Keratinocyte (primary cell): Measurements from ENCODE around the gene ITPK1. TPM values are rescaled to one million over a fixed set of nuclear protein-coding genes. Genes with fewer than 3 reads are reported as not detected.

Experiments
- DNase-seq: peaks from one replicate; pipeline ENCODE4 v3.0.0-alpha.2; 2011; ENCODE audit warnings: low read depth, missing footprints, low spot score
- FAIRE-seq: peaks from 2 replicates; lab custom pipeline; 2011; peaks lifted over from hg19 to GRCh38; lab: Jason Lieb, UNC
- H2AFZ ChIP-seq: 2 replicates; pipeline ENCODE4 v1.6.0; 2012; ENCODE audit warnings: low read length, control low read depth, inconsistent platforms; ENCODE audit not compliant: control insufficient read depth
- H3K27ac ChIP-seq: 2 replicates; pipeline ENCODE4 v1.5.1; 2011; ENCODE audit warnings: low read length; ENCODE audit not compliant: control insufficient read depth, insufficient read depth
- H3K27me3 ChIP-seq: 3 replicates; pipeline ENCODE4 v1.6.0; 2011; ENCODE audit warnings: low read length; ENCODE audit not compliant: control insufficient read depth, insufficient read depth; ENCODE audit errors: extremely low read depth
- H3K36me3 ChIP-seq, 2 experiments: 2 replicates in 1 of 2; 3 replicates in 1 of 2; pipeline ENCODE4 v1.5.1; 2011; ENCODE audit warnings: low read length in 2 of 2, mild to moderate bottlenecking in 1 of 2; ENCODE audit not compliant: control insufficient read depth in 2 of 2, insufficient read depth in 2 of 2; ENCODE audit errors: extremely low read depth in 1 of 2
- H3K4me1 ChIP-seq: 3 replicates; pipeline ENCODE4 v1.5.1; 2011; ENCODE audit warnings: low read length; ENCODE audit not compliant: control insufficient read depth, insufficient read depth; ENCODE audit errors: extremely low read depth
- H3K4me2 ChIP-seq: 3 replicates; pipeline ENCODE4 v1.6.0; 2011; ENCODE audit warnings: low read depth, low read length; ENCODE audit not compliant: control insufficient read depth, insufficient read depth; ENCODE audit errors: extremely low read depth
- H3K4me3 ChIP-seq, 3 experiments: fragments of 200-600 bp in 1 of 3; sonication (generic) in 1 of 3; 2 replicates in 2 of 3; 3 replicates in 1 of 3; pipeline ENCODE4 v1.5.1; 2011 to 2016; ENCODE audit warnings: low read length in 3 of 3, mild to moderate bottlenecking in 3 of 3, control low read depth in 2 of 3, inconsistent platforms in 1 of 3, low read depth in 1 of 3, mixed read lengths in 1 of 3, mixed run types in 1 of 3, moderate library complexity in 1 of 3; ENCODE audit not compliant: control insufficient read depth in 2 of 3, insufficient read depth in 2 of 3; ENCODE audit errors: extremely low read depth in 1 of 3
- H3K79me2 ChIP-seq: 2 replicates; pipeline ENCODE4 v1.6.0; 2012; ENCODE audit warnings: low read length; ENCODE audit not compliant: control insufficient read depth, insufficient read depth
- H3K9ac ChIP-seq: 3 replicates; pipeline ENCODE4 v1.6.0; 2011; ENCODE audit warnings: low read length; ENCODE audit not compliant: control insufficient read depth, insufficient read depth; ENCODE audit errors: extremely low read depth
- H3K9me1 ChIP-seq: 3 replicates; pipeline ENCODE4 v1.6.0; 2011; ENCODE audit warnings: low read length; ENCODE audit not compliant: control insufficient read depth, insufficient read depth; ENCODE audit errors: extremely low read depth
- H3K9me3 ChIP-seq: 2 replicates; pipeline ENCODE4 v1.5.1; 2012; ENCODE audit warnings: low read depth, low read length; ENCODE audit not compliant: control insufficient read depth
- H4K20me1 ChIP-seq: 3 replicates; pipeline ENCODE4 v1.6.0; 2011; ENCODE audit warnings: low read length; ENCODE audit not compliant: control insufficient read depth, insufficient read depth; ENCODE audit errors: extremely low read depth
- EZH2 ChIP-seq: IDR thresholded peaks from one replicate; pipeline ENCODE4 v1.6.1; 2012; ENCODE audit warnings: inconsistent platforms, mild to moderate bottlenecking, low read length, moderate library complexity
- dilution Hi-C: fragments of 300-500 bp; cut with MboI; formaldehyde crosslinking; loops from one replicate; pipeline ENCODE4 v1.7.0; 2020; ENCODE audit warnings: low sequenced_read_pairs; ENCODE audit not compliant: extremely low pct_ligation_motif_present
- polyA plus RNA-seq, 5 experiments: library from polyadenylated mRNA; depleted of rRNA in 3 of 5; stranded (reverse) in 3 of 5; stranded (forward) in 1 of 5; unstranded in 1 of 5; fragments of >200 nt; gene quantifications; 1 replicate in 1 of 5; 2 replicates in 3 of 5; 3 replicates in 1 of 5; pipeline versions ENCODE4 v1.2.1 to v1.2.3, GENCODE V29; 2011 to 2012; ENCODE audit warnings: missing spikeins in 2 of 5, low read depth in 1 of 5, low replicate concordance in 1 of 5
- TF ChIP-seq, protein P1 (sequence below), 3 experiments: IDR thresholded peaks in 1 of 3; conservative IDR thresholded peaks in 1 of 3; optimal IDR thresholded peaks in 1 of 3; 2 replicates in 2 of 3; 3 replicates in 1 of 3; pipeline versions ENCODE3 to v1.5.1; 2011; ENCODE audit warnings: low read length in 3 of 3, mild to moderate bottlenecking in 3 of 3, moderate library complexity in 2 of 3, control low read depth in 1 of 3, inconsistent platforms in 1 of 3; ENCODE audit not compliant: insufficient read depth in 2 of 3; ENCODE audit errors: extremely low read depth in 1 of 3

ITPK1 gene
- polyA plus RNA-seq, 1 donor (not counting 4 experiments of a cell fraction or from before 2014, with no cell fraction given) = 67.8 TPM

DNA sequence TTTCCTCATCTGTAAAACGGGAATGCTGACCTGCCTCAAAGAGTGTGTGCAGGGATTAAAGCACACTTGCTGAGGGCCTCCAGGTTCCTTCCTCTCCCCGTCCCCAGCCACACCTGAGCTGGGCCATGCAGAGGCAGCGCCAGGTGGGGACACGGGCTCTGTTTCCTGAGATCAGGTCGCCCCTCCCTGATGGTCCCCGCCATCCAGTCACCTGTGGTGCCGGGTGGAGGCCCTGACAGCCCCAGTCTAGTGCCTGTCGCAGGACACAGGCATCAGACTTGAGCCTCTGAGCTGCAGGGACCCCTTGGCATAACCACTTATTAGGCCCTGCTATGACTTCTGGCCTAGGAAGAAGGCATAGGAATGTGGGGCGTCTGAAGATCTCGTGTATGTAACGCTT lies 180.3 kb downstream of the ITPK1 start:
- dilution Hi-C loops = no loop called here
- no peak for FAIRE-seq

GRCh38 chr14:92934196-92935085 lies 181.3 kb downstream of the ITPK1 start:
- dilution Hi-C loops = loop anchor here (5.0 kb wide), 1 partner anchor 42 kb away; no protein-coding TSS in a partner anchor
- FAIRE-seq = no peak
- TF ChIP-seq EZH2 = no peak
- TF ChIP-seq, protein P1, sequence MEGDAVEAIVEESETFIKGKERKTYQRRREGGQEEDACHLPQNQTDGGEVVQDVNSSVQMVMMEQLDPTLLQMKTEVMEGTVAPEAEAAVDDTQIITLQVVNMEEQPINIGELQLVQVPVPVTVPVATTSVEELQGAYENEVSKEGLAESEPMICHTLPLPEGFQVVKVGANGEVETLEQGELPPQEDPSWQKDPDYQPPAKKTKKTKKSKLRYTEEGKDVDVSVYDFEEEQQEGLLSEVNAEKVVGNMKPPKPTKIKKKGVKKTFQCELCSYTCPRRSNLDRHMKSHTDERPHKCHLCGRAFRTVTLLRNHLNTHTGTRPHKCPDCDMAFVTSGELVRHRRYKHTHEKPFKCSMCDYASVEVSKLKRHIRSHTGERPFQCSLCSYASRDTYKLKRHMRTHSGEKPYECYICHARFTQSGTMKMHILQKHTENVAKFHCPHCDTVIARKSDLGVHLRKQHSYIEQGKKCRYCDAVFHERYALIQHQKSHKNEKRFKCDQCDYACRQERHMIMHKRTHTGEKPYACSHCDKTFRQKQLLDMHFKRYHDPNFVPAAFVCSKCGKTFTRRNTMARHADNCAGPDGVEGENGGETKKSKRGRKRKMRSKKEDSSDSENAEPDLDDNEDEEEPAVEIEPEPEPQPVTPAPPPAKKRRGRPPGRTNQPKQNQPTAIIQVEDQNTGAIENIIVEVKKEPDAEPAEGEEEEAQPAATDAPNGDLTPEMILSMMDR (optimal IDR thresholded peaks at IDR 0.05 in 1 of 3, IDR thresholded peaks at IDR 0.05 in 1 of 3, conservative IDR thresholded peaks at IDR 0.05 in 1 of 3; ENCODE audit: extremely low read depth in 1 of 3, insufficient read depth in 2 of 3, low read length in 3 of 3) = no peak

More for the DNA sequence above, 180.3 kb downstream of the ITPK1 start:
- H3K27ac ChIP-seq = no peak overlapping the region
- no peak overlapping the region for H2AFZ ChIP-seq
- no peaks in the 10 kb centered on the region for H3K9me3 ChIP-seq
- H3K79me2 ChIP-seq = no peaks in the 10 kb centered on the region
- no peak overlapping the region for H3K4me2 ChIP-seq
- H3K4me3 ChIP-seq = no peak overlapping the region
- H4K20me1 ChIP-seq = peaks cover 3% of the 10 kb centered on the region
- H3K27me3 ChIP-seq = no peaks in the 10 kb centered on the region
- H3K9ac ChIP-seq = no peak overlapping the region
- no peak for DNase-seq
- no peak for TF ChIP-seq EZH2
- TF ChIP-seq, protein P1 (optimal IDR thresholded peaks at IDR 0.05 in 1 of 3, IDR thresholded peaks at IDR 0.05 in 1 of 3, conservative IDR thresholded peaks at IDR 0.05 in 1 of 3; ENCODE audit: extremely low read depth in 1 of 3, insufficient read depth in 2 of 3, low read length in 3 of 3) = no peak
- peaks cover 28% of the 10 kb centered on the region for H3K4me1 ChIP-seq
- no peaks in the 10 kb centered on the region for H3K9me1 ChIP-seq
- peaks cover 4 to 5% of the 10 kb centered on the region in 2 experiments for H3K36me3 ChIP-seq

More at GRCh38 chr14:92934196-92935085, 181.3 kb downstream of the ITPK1 start:
- Histone ChIP-seq H2AFZ (no peak overlapping the region), H3K4me3 (no peak overlapping the region), H3K4me2 (no peak overlapping the region), H3K36me3 (peaks cover 4 to 5% of the 10 kb centered on the region in 2 experiments), H3K27me3 (no peaks in the 10 kb centered on the region), H4K20me1 (peaks cover 3% of the 10 kb centered on the region), H3K79me2 (no peaks in the 10 kb centered on the region), H3K4me1 (peaks cover 25% of the 10 kb centered on the region), H3K9me1 (no peaks in the 10 kb centered on the region), H3K9ac (no peak overlapping the region), H3K9me3 (no peaks in the 10 kb centered on the region), H3K27ac (no peak overlapping the region)
- DNase-seq = no peak
